Hematopoietic multipotent progenitor cell treated with erythropoietin and hydrocortisone succinate and interleukin-3 and kit ligand, for 8 days (in vitro differentiated cells): ENCODE measurements around the gene CFAP58.

Experiments
- DNase-seq: peaks from one replicate; pipeline ENCODE4 v3.0.0-alpha.2; 2015

Gene CFAP58

DNA sequence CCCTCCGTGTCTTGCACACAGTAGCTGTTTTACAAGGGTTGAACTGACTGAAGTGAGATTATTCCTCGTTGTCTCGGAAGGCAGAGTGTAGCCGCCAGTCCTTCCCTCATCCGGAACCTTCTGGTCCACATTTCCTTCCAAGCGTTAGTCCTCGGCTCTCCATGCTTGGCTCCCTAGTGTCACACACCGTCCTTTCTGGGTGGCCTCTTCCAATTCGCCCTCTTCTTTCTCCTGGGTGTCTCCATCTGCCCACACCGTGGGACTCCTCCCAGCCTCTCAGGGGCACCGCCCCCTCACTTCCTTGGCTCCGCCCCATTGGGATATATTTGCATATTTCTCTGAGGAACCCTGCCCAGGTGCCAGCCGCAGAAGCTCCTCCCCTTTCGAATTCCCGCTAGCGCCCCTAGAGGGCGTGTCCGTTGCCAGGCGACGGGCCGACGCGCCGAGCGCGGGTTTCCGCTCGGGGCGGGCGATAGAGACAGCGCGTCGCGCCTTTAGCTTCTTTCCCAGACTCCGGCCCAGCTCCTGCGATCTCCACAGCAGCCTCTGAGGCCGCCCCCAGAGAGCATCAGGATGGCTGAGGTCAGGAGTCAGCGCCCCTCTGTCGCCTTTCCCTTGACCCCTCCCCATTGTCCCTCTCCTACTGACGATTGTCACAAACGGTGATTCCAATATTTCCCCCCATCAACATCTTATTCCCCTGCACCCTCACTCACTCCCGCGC lies at the start of gene CFAP58:
Gene CFAP58, plus strand, starts transcription at position 509 of the 724 bp plus-strand sequence. Its CDS starts 65 bp downstream, at position 574.
- DNase-seq: peak; percentile 97

DNA sequence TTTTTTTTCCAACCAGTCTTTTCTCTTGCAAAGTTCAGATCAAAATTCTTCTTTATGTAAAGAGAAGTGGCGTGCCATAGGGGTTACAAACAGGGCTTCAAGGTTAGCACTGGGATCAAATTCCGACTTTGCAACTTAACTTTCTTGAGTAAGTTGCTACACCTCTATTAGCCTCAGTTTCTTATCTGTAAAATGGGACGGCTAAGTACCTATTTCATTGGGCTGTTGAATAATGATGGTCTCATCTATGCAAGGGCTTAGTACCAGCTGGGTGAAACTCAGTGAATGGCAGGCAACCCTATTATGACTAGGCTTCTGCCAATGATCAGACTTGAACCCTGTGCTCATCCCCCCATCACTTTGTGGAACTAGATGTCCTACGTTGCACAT lies 49.3 kb upstream of the CFAP58 start:
- DNase-seq: no peak

DNA sequence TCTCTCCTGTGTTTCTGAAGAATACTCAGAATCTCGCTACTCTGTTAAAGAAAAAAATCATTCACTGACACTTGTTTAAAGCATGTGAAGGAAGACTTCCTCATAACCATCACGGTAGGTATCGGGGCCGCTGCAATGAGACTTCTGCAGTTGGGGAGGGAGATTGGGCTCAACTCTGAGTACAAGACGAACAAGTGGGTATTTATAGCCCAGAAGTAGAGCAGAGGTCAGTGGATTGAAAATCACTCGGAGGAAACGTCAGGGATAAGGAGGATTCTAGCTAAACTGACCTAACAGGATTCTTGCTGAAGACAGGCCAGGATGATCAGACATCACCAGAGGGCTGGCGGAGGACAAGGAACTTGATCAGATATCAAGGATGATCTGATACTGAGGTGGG lies 48.7 kb upstream of the CFAP58 start:
- DNase-seq: no peak

- DNase-seq: no peak
Measured at GRCh38 chr10:104306897-104307296, 46.7 kb upstream of the CFAP58 start.

- DNase-seq: no peak
Measured at GRCh38 chr10:104307576-104308438, 45.8 kb upstream of the CFAP58 start.

DNA sequence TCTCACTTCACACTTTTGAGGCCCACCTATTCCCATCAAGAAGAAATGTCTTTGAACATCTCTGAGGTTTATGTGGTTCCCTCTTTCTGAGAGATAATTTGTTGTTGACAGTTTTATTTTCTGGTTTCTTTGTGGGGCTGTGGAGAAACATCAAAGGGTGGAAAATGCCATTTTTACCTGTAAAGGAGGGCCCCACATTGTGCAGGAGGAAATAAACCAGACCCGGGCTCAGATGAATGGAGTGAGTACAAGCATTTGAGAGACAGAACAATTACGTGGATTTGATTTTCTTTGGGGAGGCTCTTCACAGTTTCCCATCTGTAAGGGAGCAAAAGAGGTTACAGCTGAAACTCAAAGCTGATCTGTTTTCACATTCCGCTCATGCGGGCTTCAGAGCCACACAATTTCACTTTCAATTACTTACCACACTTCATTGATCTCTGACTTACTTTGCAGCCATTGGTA lies 45.2 kb upstream of the CFAP58 start:
- no peak for DNase-seq

GRCh38 chr10:104309980-104310978 lies 43.4 kb upstream of the CFAP58 start:
- peak; percentile 36 for DNase-seq

DNA sequence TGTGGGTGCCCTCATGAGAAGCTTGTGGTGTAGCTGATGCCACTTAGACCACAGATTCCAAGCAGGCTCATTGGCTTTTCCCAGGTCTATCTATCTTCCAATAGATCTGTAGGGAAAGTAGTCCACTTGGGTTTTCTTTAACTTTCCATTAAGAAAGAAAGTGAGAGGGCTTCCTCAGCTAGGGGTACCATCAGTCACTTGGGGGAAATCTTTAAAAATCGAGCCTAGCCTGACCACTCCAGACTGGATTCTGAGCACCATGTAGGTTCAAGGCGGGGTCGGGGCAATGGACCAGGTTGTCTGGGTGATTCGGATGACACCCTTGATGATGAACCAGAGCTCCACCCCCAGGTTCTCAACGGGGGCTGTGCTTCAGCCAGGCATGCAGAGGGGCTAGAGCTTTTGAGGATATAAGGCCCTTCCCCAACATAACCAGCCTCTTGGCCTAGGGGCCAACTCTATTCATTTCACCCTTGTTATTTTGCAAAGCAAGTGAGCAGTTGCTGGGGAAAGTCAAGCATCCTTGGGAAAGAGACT lies 42.4 kb upstream of the CFAP58 start:
- DNase-seq: no peak

GRCh38 chr10:104314591-104315485 lies 38.8 kb upstream of the CFAP58 start:
- DNase-seq: no peak

DNA sequence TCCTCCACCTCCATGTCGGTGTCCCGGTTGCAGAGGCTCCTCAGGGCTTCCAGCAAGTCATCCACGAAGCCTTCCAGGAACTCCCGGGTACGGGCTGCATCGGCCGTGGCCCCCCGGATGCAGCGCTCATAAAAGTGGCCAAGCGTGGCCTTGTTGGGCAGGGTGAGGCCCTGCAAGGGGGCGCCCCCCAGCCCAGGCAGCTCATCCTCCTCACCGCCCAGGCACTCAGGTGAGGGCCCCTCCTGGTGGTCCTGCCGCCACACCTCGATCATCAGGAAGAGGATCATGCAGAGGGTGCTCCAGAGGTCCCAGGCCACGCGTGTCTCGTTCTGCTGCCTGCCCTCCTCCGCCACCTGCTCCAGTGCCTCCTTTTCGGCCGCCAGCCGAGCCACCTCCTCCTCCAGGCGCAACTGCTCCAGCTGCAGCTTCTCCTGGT lies 38.1 kb upstream of the CFAP58 start:
- no peak for DNase-seq

GRCh38 chr10:104316321-104317099 lies 37.1 kb upstream of the CFAP58 start:
- DNase-seq: no peak

DNA sequence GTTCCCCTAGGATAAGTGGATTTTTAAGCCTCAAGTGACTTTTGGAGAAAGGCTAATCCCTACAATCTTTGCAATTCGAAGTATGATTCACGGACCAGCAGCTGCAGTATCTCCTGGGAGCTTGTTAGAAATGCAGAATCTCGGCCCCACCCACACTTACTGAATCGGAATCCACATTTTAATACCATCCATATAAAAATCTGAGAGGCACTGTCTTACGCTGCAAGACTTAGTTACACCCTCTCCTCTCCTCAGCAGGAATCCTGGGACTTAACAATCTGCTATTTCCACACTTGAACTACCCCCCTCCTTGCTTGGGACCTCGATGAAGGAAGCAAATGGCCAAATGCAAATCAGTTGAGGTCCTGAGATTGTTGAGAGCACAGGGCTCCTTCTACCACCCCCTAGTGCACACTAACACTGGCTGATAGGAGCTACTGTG lies 36.3 kb upstream of the CFAP58 start:
- no peak for DNase-seq

- DNase-seq: no peak
Measured at GRCh38 chr10:104317726-104318299, 35.8 kb upstream of the CFAP58 start.

DNA sequence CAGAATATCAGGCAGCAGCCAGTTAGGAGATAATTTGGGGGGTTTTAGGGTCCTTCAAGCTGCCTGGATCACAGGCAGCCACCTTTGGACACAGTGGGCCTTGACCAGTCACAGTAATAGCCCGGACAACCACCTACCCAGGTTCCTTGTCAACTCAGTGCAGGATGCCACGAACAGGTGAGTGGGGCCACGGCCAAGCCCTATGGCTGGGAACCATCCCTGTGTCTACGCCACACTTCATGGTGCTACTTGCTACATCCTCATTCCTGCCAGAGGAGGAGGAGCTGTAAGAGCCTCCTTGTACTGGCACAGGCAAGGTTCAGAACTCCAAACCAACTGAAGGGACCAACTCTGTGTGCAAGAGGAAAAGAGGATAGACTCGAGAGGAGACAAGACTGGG lies 35.3 kb upstream of the CFAP58 start:
- DNase-seq: no peak

GRCh38 chr10:104318810-104319741 lies 34.6 kb upstream of the CFAP58 start:
- DNase-seq: no peak

GRCh38 chr10:104321226-104321625 lies 32.4 kb upstream of the CFAP58 start:
- DNase-seq: no peak

GRCh38 chr10:104321725-104322415 lies 31.8 kb upstream of the CFAP58 start:
- no peak for DNase-seq

DNA sequence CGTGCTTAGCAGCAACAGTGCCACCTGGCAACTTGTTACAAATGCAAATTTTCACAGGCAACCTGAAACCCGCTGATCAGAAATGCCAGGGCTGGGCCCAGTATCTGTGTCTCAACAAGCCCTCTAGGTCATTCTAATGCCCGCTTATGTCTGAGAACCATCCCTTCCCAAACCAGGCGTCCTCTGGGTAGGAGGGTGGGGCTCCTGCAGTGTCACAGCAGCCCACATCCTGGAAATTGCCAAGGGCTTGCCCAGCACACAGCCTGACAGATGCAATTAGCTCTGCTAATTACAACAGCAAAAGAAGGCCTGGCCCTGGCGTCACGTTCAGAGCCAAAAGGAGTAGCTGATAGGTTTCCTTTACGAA lies 31.2 kb upstream of the CFAP58 start:
- DNase-seq: no peak
